ENCODE measurements around the gene SCAPER. TPM values are rescaled to one million over a fixed set of nuclear protein-coding genes. Genes with fewer than 3 reads are reported as not detected.

SCAPER gene
- total RNA-seq, 1 experiment from 2014 or later: 21.5 TPM

DNA sequence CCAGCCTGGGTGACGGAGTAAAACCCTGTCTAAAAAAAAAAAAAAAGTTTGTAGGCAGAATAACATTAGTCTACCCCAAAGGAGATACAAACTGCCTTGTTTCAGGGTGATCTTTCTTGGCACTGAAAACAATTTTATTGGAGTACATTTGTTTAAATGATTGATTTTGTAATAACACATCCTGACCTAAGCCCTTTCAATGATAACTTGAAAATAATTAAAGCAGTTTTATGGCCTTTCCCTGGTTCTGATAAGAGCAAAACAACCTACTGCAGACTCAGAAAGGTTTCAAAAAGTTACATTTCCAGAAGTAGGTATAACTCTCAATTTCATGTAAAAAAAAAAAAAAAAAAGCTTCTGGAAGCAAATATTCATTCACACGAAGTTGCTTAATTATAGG, 404.1 kb downstream of the SCAPER start:
- no peaks in the 10 kb centered on the region for H3K36me3 ChIP-seq (ENCODE audit: insufficient read depth, low read length, poor library complexity, severe bottlenecking)
- intact Hi-C loops (cut with micrococcal nuclease; ENCODE audit: unreplicated experiment): no loop called here
- ChIA-PET POLR2A (ENCODE audit: low non-redundant PET) (no interaction called here), CTCF (no interaction called here)
- BruUV-seq (replicated peaks): no TSS peak
- no peak for DNase-seq (ENCODE audit: low spot score)
- H3K4me3 ChIP-seq (ENCODE audit: low read depth, low read length, poor library complexity, severe bottlenecking): no peak overlapping the region
- H3K4me1 ChIP-seq (ENCODE audit: insufficient read depth, low read length, poor library complexity, severe bottlenecking): no peaks in the 10 kb centered on the region
- H3K9me3 ChIP-seq (ENCODE audit: low read depth, low read length, poor library complexity, severe bottlenecking): no peaks in the 10 kb centered on the region
- H3K27me3 ChIP-seq (replicated peaks; ENCODE audit: insufficient read depth, low read depth, low read length, poor library complexity): no peaks in the 10 kb centered on the region
- H3K27ac ChIP-seq (ENCODE audit: low read depth, low read length, poor library complexity, severe bottlenecking): no peak overlapping the region
- TF ChIP-seq EZH2 (IDR thresholded peaks at IDR 0.05; ENCODE audit: borderline replicate concordance, low read depth, low read length, poor library complexity, severe bottlenecking): no peak
- TF ChIP-seq, protein P1, sequence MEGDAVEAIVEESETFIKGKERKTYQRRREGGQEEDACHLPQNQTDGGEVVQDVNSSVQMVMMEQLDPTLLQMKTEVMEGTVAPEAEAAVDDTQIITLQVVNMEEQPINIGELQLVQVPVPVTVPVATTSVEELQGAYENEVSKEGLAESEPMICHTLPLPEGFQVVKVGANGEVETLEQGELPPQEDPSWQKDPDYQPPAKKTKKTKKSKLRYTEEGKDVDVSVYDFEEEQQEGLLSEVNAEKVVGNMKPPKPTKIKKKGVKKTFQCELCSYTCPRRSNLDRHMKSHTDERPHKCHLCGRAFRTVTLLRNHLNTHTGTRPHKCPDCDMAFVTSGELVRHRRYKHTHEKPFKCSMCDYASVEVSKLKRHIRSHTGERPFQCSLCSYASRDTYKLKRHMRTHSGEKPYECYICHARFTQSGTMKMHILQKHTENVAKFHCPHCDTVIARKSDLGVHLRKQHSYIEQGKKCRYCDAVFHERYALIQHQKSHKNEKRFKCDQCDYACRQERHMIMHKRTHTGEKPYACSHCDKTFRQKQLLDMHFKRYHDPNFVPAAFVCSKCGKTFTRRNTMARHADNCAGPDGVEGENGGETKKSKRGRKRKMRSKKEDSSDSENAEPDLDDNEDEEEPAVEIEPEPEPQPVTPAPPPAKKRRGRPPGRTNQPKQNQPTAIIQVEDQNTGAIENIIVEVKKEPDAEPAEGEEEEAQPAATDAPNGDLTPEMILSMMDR (conservative IDR thresholded peaks at IDR 0.05; ENCODE audit: low read depth, low read length): no peak

DNA sequence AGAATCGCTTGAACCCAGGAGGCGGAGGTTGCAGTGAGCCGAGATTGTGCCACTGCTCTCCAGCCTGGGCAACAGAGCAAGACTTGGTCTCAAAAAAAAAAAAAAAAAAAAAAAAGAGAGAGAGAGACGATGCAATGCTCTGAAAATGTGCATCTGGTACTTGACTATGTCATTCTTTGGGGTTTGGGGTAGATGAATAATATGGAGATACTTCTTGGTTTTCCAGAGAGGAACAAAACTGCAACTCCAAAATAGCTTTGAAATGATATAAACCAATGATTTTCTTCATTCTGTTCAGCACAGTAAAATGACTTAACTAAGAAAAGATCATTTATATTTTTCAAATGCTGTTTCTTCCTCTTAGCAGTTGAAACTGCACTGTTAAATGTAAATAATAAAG, 409.7 kb downstream of the SCAPER start:
- Histone ChIP-seq H3K36me3 (ENCODE audit: insufficient read depth, low read length, poor library complexity, severe bottlenecking) (no peaks in the 10 kb centered on the region), H3K4me1 (ENCODE audit: insufficient read depth, low read length, poor library complexity, severe bottlenecking) (peaks cover 8% of the 10 kb centered on the region), H3K9me3 (ENCODE audit: low read depth, low read length, poor library complexity, severe bottlenecking) (no peaks in the 10 kb centered on the region), H3K27me3 (replicated peaks; ENCODE audit: insufficient read depth, low read depth, low read length, poor library complexity) (no peaks in the 10 kb centered on the region), H3K4me3 (ENCODE audit: low read depth, low read length, poor library complexity, severe bottlenecking) (no peak overlapping the region), H3K27ac (ENCODE audit: low read depth, low read length, poor library complexity, severe bottlenecking) (no peak overlapping the region)
- TF ChIP-seq, protein P1 (conservative IDR thresholded peaks at IDR 0.05; ENCODE audit: low read depth, low read length): no peak
- TF ChIP-seq EZH2 (IDR thresholded peaks at IDR 0.05; ENCODE audit: borderline replicate concordance, low read depth, low read length, poor library complexity, severe bottlenecking): no peak
- intact Hi-C loops (cut with micrococcal nuclease; ENCODE audit: unreplicated experiment): no loop called here
- no peak for DNase-seq (ENCODE audit: low spot score)
- POLR2A ChIA-PET (ENCODE audit: low non-redundant PET): no interaction called here
- CTCF ChIA-PET: no interaction called here
- no TSS peak for BruUV-seq (replicated peaks)

DNA sequence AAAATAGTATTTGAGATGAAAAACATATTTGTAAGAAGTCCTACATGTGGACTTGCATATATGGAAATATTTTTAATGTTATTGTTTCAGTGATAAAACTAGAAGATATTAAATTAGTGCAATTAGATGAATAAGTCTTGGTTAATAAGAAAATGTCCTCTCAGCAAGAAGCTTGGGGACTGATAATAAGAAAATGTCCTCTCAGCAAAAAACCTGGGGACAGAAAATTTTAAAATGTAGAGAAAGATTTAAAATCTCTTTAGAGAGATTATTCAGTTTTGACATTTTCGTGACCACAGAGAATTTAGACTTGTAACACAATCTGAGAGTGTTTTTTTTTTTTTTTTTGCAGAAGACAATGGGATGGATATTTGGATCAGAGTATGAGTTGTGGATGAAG, 412.6 kb downstream of the SCAPER start:
- H3K4me3 ChIP-seq (ENCODE audit: low read depth, low read length, poor library complexity, severe bottlenecking): no peak overlapping the region
- peaks cover 8% of the 10 kb centered on the region for H3K4me1 ChIP-seq (ENCODE audit: insufficient read depth, low read length, poor library complexity, severe bottlenecking)
- BruUV-seq (replicated peaks): no TSS peak
- intact Hi-C loops (cut with micrococcal nuclease; ENCODE audit: unreplicated experiment): no loop called here
- H3K9me3 ChIP-seq (ENCODE audit: low read depth, low read length, poor library complexity, severe bottlenecking): peaks cover 7% of the 10 kb centered on the region
- H3K27ac ChIP-seq (ENCODE audit: low read depth, low read length, poor library complexity, severe bottlenecking): no peak overlapping the region
- no peaks in the 10 kb centered on the region for H3K36me3 ChIP-seq (ENCODE audit: insufficient read depth, low read length, poor library complexity, severe bottlenecking)
- ChIA-PET CTCF (no interaction called here), POLR2A (ENCODE audit: low non-redundant PET) (no interaction called here)
- no peaks in the 10 kb centered on the region for H3K27me3 ChIP-seq (replicated peaks; ENCODE audit: insufficient read depth, low read depth, low read length, poor library complexity)
- TF ChIP-seq EZH2 (IDR thresholded peaks at IDR 0.05; ENCODE audit: borderline replicate concordance, low read depth, low read length, poor library complexity, severe bottlenecking): no peak
- TF ChIP-seq, protein P1 (conservative IDR thresholded peaks at IDR 0.05; ENCODE audit: low read depth, low read length): no peak
- no peak for DNase-seq (ENCODE audit: low spot score)
